HG03378 (cell line): ENCODE data around the gene NEUROG1.

Source experiments
- ATAC-seq: cut with Tn5 transposase; IDR thresholded peaks from one replicate; pipeline ENCODE4 v1.9.1; 2021; ENCODE audit warnings: mild to moderate bottlenecking, moderate library complexity; ENCODE audit not compliant: unreplicated experiment

The NEUROG1 gene, protein sequence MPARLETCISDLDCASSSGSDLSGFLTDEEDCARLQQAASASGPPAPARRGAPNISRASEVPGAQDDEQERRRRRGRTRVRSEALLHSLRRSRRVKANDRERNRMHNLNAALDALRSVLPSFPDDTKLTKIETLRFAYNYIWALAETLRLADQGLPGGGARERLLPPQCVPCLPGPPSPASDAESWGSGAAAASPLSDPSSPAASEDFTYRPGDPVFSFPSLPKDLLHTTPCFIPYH

DNA sequence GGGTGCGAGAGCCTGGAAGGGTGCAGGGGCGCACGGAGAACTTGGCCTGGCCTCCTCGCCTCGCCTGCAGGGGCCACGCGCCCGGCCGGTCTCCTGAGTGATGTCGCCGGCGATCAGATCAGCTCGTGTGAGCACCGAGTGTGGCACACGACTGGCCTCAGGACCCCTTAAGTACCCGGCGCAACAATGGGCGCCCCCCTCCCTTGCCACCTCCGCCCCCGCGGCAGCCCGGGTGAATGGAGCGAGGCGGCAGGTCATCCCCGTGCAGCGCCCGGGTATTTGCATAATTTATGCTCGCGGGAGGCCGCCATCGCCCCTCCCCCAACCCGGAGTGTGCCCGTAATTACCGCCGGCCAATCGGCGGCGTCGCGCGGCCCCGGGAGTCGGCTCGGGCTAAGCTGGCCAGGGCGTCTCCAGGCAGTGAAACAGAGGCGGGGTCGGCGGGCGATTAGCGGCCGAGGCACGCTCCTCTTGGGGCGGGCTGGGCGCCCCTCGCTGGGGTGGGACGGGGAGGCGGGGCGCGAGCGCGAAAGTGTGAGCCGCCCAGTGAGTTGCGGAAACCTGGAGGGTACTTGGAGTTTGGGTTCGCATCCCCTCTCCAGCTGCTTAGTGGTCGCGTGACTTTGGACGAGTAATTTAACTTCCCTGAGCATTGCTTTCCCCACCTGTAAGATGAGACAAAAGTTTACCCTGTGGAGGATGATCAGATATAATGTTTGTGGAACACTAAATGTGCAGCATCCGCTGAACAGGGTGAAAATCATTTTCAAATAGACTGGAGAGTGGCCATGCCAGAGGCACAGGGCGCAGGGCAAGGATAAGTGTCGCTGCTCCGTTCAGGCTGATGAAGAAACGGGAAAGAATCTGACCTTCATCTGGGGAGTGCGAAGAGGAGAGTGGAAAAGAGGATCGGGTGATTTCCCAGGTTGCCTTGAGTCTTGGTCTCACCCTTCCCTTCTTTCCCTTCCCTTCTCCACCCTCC, at the start of gene NEUROG1:
Gene NEUROG1 (minus strand): TSS at position 145 of the 982 bp plus-strand sequence. CDS start 274 bp downstream, outside the sequence.
- ATAC-seq = no peak

DNA sequence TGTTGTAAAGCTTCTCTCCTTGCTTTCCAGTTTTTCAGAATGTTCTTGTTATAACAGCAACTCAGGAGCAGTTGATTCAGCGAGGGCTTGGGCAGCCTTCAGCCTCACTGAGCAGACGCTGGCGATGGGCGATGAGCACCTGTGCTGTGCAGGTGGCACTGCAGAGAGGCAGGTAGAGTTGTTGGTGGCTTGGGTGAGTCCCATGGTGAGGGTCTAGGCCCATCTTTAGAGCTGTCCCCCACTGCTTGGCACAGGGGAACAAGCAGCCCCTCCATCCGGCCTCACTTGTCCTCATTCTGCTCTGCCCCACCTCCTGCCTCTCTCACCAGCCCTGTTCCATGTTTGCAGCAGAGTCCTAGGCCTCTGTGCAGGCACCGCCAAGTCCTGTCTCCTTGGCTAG, 49.2 kb upstream of the NEUROG1 start:
- no peak for ATAC-seq

DNA sequence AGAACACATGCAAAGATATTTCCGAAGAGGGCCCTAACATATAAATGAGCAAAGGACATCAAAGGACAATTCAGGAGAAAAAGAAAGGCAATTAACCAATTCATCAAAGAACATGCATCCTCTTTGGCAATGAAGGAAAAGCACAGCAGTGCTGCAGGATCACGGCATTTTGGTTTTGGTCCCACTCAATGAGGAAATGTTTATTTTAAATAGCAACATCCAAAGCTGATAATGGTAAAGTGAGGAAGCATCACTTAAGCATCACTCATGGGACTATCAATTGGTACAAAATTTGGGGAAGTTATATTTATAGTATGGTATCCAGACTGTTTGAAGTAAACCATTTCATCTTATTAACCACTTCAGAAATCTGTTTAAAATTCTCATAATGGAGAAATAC, 48.5 kb upstream of the NEUROG1 start:
- no peak for ATAC-seq

DNA sequence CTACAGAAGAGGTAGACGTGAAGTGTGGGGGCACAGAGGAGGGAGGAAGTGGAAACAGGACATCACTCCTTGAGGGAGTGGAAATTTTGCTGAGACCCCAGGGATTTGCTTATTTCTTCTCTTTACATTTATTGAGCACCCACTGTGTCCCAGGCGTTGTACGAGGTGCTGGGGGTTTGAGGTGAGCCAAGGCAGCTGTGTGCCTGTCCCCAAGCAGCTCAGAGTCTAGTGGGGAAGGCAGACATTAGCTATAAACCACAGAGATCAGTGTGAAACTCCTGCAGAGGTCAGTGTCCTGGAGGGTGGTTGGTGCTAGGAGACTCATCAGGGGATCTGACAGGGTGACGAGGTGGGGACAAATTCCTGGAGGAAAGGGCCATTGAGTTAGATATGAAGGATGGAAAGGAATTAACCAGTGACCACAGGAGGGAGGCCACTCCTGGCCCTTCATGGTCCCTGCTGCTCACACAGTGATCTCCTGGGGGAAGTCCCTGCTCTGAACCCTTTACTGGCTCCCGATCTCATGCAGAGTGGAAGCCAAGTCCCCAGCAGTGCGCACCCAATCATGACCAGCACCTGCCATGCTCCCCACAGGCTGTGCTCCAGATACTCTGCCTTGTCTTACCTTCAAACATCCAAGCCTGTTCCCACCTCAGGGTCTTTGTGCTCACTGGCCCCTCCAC, 46.5 kb upstream of the NEUROG1 start:
- ATAC-seq = no peak

DNA sequence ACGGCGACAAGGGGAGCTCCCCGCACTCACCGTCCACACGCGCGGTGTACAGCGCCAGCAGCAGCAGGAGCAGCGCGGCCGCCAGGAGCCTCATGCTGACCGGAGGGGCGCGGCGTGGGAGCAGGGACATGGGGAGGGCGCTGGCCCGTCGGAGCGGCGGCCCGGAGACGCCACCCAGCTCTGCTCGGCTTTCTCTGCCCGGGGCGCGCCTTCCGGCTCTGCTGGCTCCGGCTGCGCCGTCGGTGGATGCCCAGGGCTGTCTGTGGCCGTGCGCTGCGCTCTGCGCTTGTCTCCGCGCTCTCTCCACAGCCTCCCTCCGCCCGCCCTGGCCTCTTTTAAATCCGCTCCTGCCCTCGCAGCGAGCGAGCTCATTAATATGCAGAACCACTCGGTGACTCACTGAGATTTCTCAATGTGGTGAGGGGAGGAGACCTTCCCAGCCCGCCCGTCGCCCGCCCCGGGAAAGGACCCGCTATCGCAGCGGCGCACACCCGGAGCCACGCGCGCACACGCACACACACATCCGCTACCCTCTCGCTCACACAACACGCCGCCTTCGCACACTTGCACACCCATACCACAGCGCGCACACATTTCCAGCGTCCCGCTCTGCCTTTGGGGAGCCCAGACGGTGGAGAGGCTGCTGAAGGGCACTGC, 43.0 kb upstream of the NEUROG1 start, which contains the start of gene CXCL14:
Gene CXCL14 (minus strand): TSS at position 307 of the 657 bp plus-strand sequence. CDS start 213 bp downstream, at position 94.
- ATAC-seq = no peak

DNA sequence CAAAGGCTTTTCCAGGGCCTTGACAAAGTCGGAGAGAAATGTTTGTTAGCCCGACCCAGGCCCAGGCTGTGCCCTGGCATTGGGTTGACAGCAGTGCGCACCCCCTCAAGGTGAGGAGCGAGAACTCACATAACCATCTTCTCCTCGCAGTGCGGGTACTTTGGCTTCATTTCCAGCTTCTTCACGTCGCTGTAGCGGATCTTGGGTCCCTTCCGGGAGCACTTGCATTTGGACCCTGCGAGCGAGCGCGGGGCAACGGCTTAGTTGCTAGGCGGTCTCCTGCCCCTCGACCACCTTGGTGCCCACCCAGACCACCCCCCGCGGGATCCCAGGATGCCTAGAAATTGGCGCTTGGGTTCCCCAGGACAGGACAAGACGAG, 42.5 kb upstream of the NEUROG1 start:
- ATAC-seq = no peak

DNA sequence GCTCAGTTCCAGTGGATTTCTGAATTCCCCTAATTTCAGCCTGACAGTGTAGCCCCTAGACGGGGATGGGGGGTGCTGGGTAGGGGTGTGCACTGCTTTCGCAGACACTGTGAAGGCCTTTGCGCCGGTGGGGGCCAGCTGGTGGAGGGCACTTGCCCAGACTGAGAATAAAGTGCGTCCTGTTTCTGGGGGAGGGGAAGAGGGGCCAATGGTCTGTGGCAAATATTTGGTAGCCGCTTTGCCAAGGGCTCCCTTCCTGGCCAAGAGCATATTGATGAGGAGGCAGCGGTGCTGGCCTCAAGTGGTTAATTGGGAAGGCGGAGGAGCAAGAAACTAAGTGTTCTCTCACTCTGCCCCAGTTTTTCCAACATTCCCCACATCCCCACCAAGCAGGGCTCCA, 41.7 kb upstream of the NEUROG1 start:
- no peak for ATAC-seq

DNA sequence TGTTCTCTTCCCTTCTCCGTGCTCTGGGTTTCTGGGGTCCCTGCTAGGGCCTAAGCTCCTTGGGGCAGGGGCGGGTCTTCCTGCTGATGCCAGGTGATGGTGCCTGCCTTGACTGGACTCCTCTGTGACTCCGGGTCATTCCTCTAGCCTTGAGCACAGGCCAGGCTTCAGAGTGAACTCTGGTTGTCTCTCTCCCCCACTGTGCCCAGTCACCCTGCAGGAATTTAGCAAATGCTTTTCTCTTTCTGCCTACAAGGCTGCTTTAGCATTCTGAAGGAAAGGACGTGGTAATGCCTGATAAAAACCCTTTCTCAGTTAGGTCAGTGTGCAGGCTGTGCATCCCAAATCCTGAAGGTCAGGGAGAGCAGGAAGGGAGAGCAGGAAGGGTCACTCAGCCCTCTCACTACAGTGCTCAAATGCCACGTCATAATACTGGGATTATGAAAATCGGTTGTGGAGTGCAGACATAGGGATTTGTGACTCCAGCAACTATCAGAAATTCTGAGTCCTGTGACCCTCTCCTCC, 40.4 kb upstream of the NEUROG1 start:
- no peak for ATAC-seq

DNA sequence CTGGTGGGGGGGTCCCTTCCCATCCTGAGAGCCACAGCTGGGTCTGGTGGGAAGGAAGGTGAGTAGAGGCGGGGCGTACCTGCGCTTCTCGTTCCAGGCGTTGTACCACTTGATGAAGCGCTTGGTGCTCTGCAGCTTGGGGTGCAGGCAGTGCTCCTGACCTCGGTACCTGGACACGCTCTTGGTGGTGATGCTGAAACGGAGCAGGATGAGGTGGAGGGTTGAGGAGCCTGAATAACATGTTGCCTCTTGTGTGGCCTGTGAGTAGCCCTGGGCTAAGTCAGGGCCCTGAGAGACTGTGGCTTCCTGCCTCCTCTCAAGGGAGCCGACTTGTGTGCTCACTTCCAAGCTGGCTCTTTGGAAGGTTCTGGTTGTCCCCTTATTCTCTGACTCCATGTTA, 38.7 kb upstream of the NEUROG1 start:
- ATAC-seq = no peak

DNA sequence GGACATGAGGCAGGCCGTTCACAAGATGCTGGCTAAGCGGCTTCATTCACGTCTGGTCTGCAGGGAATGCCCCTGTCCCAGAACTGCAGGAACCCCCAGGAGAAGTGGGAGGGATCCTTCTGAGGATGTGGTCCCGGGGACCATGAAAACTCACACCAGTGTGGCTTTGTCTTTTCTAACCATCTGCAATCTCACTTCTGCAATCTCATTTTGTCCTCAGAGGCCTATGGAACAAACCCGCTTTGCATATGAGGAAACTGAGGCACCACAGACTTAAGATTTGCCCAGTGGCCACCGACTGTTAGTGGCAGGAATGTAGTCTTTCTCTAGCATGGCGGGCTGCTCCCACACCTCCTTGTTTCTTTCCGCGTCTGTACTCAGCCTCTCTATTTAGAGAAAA, 36.1 kb upstream of the NEUROG1 start:
- ATAC-seq = no peak

DNA sequence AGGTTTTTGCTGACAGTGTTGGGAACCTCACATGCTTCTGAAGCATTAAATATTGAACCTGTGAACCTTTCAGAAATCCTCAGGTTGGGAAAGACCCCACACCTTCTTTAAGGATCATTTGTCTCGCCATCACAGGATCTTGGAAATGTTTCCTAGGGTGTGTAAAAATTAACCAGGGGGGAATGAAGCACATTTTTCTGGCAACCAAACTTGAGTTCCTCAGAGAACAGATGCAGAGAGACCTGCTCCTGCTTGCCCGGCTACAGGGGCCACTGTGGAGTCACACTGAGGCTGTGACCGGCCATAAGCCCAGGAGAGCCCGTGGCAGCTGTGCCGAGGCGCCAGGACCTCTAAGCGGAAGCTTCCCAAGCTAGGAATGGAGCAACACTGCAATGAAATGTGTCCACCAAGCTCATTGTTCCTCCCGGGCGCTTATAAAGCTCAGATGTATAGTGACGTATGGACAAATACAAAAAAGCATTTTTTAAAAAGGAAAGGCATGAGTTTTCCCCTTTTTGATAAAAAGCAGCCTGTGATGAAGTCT, 35.4 kb upstream of the NEUROG1 start:
- ATAC-seq = no peak

DNA sequence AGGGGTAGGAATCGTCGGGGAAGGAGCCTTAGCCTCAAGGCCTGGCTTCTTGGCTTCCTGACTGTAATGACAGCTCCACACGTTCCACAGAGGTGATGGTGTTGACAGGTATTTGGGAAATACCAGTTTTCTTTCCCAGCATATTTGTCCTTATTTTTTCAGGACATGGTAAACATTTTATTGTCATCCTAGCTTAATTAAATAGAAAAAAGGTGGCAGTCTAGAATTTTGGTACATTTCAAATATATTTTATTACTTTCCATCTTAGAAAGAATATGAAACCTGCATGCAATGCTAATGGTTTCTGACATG, 34.6 kb upstream of the NEUROG1 start:
- no peak for ATAC-seq

DNA sequence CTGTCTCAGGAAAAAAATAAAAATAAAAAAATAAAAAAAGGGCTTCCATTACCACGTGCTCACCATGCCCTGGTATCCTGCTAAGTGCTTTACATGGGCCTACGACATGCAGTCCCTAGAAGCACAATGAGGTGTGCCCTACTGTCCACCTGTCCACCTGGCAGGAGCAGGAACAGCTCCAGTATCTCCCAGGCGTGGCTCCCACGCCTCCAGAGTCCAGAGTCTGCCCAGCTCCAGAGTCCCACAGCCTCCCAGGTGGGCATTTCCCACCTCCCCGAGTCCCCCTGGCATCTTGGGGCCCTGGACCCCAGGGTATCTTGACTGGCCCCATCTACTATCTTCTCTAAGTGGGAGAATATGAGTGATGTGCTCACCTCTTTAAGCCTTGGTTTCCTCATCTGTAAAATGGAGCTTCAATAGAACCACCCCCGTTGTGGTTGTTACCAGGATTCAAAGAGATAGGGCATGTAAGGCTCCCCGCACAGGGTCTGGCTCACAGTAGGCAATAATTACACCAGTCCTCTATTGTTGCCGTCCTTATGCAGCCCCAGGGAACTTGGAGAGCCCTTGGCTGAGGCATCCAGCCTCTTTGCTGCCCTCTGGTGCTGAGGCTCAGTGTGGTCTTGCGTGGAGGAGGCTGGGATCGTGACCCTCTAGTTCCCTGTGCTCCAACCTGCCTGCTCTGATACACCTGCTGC, 34.1 kb upstream of the NEUROG1 start:
- ATAC-seq = no peak

DNA sequence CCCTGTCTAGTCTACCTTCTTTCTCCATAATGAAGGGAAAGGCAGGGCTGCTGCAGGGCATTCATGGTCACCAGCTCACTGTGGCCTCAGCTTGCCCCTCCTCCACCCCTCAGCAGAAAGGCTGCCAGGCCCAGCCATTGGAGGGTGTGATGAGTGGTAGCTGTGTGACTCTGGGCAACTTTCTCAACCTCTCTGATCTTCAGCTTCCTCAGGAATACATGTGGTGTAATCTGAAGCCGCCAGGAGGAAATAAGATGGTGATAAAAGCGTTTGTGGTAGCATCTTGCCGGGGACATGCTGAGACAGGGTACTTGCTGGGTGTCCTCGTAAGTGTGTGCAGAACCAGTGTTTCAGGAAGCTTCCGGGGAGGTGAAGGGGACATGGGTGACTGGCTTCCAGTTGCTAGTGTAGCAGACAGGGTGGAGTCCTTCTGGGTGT, 33.2 kb upstream of the NEUROG1 start:
- no peak for ATAC-seq

DNA sequence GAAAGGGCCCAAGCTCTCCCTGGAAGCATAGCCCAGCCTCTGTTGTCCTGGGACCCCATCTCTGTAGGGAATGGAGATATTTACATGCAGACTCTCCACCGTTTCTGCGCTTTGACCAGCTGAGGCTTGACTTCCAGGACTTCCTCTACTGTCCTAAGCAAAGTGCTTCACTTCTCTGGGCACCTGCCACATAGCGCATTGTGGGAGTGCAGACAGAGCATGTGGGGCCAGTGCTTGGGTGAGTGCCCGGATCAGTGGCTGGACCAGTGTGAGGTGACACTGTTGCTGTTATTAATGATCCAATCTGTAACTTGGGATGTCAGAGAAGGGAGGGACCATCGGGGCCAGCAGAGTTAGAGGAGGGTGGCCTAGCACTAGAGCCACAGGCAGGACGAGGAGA, 32.5 kb upstream of the NEUROG1 start:
- ATAC-seq = no peak

DNA sequence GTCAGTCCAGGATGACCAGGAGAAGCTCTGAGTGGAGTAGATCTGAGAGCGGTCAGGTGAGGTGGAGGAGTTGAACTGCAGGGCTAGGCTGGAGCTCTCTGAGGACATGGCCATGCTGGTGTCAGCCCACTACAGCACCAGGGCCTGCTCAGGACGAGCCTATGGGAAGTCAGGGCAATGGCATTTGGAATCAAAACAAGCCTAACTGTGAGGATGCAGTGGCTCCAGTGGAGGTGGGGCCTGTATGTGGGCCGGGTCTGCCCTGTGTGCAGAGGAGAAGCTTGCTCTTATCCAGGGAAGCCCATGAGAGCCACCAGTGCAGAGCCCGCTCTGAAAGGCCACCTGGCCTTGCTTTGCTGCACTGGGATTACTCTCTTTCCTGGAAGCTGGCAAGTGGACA, 31.9 kb upstream of the NEUROG1 start:
- ATAC-seq = no peak

DNA sequence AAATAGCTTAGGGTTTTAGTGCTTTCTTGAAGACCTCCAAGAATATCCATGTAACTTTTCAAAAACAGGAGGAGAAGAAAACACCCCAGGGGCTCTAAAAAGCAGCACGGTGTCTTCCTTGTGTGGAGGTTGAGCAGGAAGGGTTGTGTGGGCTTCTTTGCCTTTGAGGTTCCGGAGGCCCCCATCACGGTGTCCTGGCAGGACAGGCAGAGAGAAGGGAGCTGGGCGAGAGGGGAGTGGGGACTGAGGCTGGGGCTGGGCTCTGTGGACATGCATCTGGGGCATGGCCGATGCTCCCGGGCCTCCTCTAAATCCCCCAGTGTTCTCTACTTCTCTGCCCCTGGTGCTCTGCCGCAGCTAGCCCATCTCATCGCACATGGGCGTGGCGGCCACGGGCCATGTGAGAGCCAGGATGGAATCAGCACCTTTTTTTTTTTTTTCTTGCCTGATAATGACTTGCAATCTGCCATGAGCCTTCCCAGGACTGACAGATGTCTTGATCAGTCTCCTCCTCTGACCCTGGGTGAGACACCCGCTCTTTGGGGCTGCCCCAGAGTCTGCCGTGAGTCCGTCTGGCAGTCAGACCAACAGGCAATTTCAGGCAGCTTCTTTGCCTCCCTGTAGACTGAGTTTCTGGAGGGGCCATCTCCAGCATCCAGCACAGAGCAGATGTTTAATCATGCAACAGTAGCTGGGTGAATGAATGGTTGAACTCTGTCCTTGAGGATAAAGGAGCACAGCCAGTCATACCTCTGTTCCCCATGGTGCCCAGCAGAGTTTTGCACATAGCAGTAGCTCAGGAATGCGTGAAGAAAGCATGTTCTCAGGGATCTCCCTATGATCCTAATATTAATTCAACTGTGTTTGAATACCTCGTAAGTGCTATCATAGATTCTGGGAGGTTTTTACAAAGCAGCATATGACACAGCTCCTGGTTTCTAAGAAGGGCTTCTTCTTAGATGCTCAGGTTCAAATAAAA, 30.9 kb upstream of the NEUROG1 start:
- no peak for ATAC-seq

DNA sequence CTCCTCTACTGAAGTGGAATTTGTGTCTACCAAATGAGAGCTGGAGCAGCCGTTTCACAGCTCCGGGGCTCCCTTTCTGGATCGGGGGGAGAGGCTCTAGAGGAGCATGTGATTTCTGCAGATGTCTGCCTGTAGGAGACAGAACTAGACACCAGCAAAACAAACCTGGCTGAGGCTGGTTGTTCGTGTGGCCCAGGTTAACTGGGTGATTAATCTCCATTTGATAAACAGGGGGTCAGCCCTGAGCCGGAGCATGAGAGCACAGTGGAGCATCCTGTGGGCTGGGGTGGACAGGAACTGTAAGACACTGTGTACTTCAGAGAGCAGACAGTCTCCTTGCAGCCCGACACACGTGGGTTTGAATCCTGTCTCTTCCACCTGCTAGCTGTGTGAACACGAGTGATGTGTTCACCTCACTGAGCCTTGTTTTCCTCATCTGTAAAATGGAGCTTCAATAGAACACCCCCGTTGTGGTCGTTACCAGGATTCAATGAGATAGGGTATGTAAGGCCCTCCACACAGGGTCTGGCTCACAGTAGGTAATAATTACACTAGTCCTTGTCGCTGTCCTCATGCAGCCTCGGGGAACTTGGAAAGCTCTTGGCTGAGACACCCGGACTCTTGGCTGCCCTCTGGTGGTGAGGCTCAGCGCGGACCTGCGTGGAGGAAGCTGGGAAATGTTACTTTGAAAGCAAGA, 30.1 kb upstream of the NEUROG1 start:
- ATAC-seq = no peak
